Right ventricle myocardium superior (tissue), 1 donor: ENCODE data around the gene DAP3. TPM values are rescaled to one million over a fixed set of nuclear protein-coding genes. Genes with fewer than 3 reads are reported as not detected.
"Not testable (repeated sequence)": the region's sequence is repeated elsewhere in the genome, so short reads cannot be mapped to it uniquely, and the experiment has no call there.

ENCODE experiments used
- ATAC-seq: fragments of 200-7000 bp; cut with Tn5 transposase; one replicate; pipeline ENCODE4 v1.9.1; 2020; ENCODE audit warnings: mild to moderate bottlenecking; ENCODE audit not compliant: poor library complexity
- DNase-seq: peaks from one replicate; pipeline ENCODE4 v3.0.0-alpha.2; 2020
- intact Hi-C: fragments of 100-400 bp; cut with DNase I; formaldehyde crosslinking; loops from one replicate; pipeline ENCODE4 v1.11.2; 2022
- total RNA-seq: library from RNA; stranded (reverse); fragmentation: NEBNext Ultra II Directional; extraction: Animal tissue kit (Norgen Biotek cat#: 25700); gene quantifications from one replicate; pipeline ENCODE4 v1.2.1, GENCODE V29; 2021
- donor health status: DM: no; HTN: yes; CAD: no; lungs with severe emphysema.

The DAP3 gene
- total RNA-seq, 1 donor from 2014 or later: 113 TPM

GRCh38 chr1:155678027-155678426 lies 10.9 kb upstream of the DAP3 start:
- no peak for ATAC-seq
- no peak for DNase-seq
- intact Hi-C loops: no loop called here

GRCh38 chr1:155678992-155679391 lies 9.9 kb upstream of the DAP3 start:
- DNase-seq, intact Hi-C loops: not testable (repeated sequence)
- ATAC-seq: peak; percentile 47

GRCh38 chr1:155680531-155680930 lies 8.4 kb upstream of the DAP3 start:
- DNase-seq: no peak
- intact Hi-C loops: no loop called here
- ATAC-seq: no peak

GRCh38 chr1:155681776-155682175 lies 7.1 kb upstream of the DAP3 start:
- intact Hi-C loops: no loop called here
- peak; percentile 37 for ATAC-seq
- DNase-seq: no peak

- ATAC-seq: peak; percentile 40
- intact Hi-C loops, DNase-seq: not testable (repeated sequence)
These were observed 1.1 kb upstream of the DAP3 start for GRCh38 chr1:155687705-155688323.

- intact Hi-C loops: no loop called here
- DNase-seq (peak; percentile 94), ATAC-seq (peak; percentile 96)
These were observed 389 bp upstream of the DAP3 start, which contains the start of gene YY1AP1 for GRCh38 chr1:155688324-155689080. Gene YY1AP1 (minus strand): TSS chr1:155688774. CDS start chr1:155680436, 8,338 bp downstream.

GRCh38 chr1:155691992-155692528 lies 3.2 kb downstream of the DAP3 start:
- intact Hi-C loops: no loop called here
- DNase-seq (no peak), ATAC-seq (no peak)

GRCh38 chr1:155694167-155694566 lies 5.3 kb downstream of the DAP3 start:
- peak; percentile 41 for ATAC-seq
- intact Hi-C loops: no loop called here
- no peak for DNase-seq

GRCh38 chr1:155695072-155695471 lies 6.2 kb downstream of the DAP3 start:
- ATAC-seq (peak; percentile 76), DNase-seq (no peak)
- intact Hi-C loops: no loop called here

- no peak for ATAC-seq
- DNase-seq: no peak
- intact Hi-C loops: no loop called here
These were observed 6.7 kb downstream of the DAP3 start for GRCh38 chr1:155695608-155696007.

GRCh38 chr1:155696524-155696923 lies 7.6 kb downstream of the DAP3 start:
- intact Hi-C loops: no loop called here
- no peak for DNase-seq
- no peak for ATAC-seq

- DNase-seq (no peak), ATAC-seq (no peak)
- intact Hi-C loops: no loop called here
These were observed 8.2 kb downstream of the DAP3 start for GRCh38 chr1:155697046-155697445.

- DNase-seq, intact Hi-C loops, ATAC-seq: not testable (repeated sequence)
These were observed 8.7 kb downstream of the DAP3 start for GRCh38 chr1:155697616-155698015.

- ATAC-seq (no peak), DNase-seq (no peak)
- intact Hi-C loops: no loop called here
These were observed 9.6 kb downstream of the DAP3 start for GRCh38 chr1:155698382-155699038.

- intact Hi-C loops, DNase-seq, ATAC-seq: not testable (repeated sequence)
These were observed 10.2 kb downstream of the DAP3 start for GRCh38 chr1:155699062-155699461.

GRCh38 chr1:155701675-155702074 lies 12.8 kb downstream of the DAP3 start:
- DNase-seq, intact Hi-C loops: not testable (repeated sequence)
- ATAC-seq: peak; percentile 39

GRCh38 chr1:155703216-155703615 lies 14.3 kb downstream of the DAP3 start:
- intact Hi-C loops: no loop called here
- ATAC-seq: no peak

GRCh38 chr1:155704414-155704813 lies 15.5 kb downstream of the DAP3 start:
- DNase-seq, ATAC-seq, intact Hi-C loops: not testable (repeated sequence)

More at GRCh38 chr1:155703216-155703615, 14.3 kb downstream of the DAP3 start:
- DNase-seq: no peak

- ATAC-seq: no peak
- DNase-seq: no peak
These were observed 17.2 kb downstream of the DAP3 start for GRCh38 chr1:155706139-155706538.

More at GRCh38 chr1:155706139-155706538, 17.2 kb downstream of the DAP3 start:
- intact Hi-C loops: no loop called here
